Measurements from ENCODE around the gene TRIML1.

DNA sequence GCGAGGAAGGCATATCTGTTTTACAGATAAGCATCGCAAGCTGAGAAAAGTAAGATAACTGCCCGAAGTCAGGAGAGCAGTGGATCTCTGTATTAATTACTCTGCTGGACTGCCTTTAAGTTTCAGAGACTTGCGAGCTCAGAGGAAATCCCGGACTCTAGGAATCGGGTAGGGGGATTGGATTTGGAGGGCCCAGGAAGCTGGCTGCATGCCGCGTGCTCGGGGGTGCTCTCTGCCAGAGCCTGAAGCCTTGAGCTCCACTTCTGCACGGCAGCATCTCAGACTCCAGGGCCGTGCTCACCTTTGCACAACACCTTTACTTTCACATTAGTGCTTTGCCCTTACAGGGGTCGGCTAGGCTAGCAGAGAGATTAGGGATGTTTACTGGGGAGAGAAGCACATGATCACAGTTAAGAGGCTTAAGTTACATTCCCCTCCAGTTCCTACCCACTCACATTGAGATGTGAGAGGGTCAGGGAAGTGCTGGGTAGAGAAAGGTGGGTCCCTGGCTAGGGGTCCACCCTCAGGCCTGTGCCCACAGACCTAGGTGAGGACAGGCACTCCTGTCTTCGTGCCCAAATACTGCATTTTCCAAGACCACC, 57.0 kb downstream of the TRIML1 start:
- TF ChIP-seq, protein P1, sequence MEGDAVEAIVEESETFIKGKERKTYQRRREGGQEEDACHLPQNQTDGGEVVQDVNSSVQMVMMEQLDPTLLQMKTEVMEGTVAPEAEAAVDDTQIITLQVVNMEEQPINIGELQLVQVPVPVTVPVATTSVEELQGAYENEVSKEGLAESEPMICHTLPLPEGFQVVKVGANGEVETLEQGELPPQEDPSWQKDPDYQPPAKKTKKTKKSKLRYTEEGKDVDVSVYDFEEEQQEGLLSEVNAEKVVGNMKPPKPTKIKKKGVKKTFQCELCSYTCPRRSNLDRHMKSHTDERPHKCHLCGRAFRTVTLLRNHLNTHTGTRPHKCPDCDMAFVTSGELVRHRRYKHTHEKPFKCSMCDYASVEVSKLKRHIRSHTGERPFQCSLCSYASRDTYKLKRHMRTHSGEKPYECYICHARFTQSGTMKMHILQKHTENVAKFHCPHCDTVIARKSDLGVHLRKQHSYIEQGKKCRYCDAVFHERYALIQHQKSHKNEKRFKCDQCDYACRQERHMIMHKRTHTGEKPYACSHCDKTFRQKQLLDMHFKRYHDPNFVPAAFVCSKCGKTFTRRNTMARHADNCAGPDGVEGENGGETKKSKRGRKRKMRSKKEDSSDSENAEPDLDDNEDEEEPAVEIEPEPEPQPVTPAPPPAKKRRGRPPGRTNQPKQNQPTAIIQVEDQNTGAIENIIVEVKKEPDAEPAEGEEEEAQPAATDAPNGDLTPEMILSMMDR (IDR thresholded peaks at IDR 0.05): no peak
- no peak for TF ChIP-seq POLR2A (IDR thresholded peaks at IDR 0.05)
